Measurements from ENCODE around the gene GRM7.

Gene GRM7

GRCh38 chr3:6994081-6994668, 133.3 kb downstream of the GRM7 start:
- ChIA-PET CTCF (no interaction called here), POLR2A (no interaction called here)
- no peak for DNase-seq (ENCODE audit: extremely low spot score)
- no peak for TF ChIP-seq CTCF (IDR thresholded peaks at IDR 0.05; ENCODE audit: control extremely low read depth, extremely low read depth, low read depth, missing control alignments)

GRCh38 chr3:7000501-7000900, 139.6 kb downstream of the GRM7 start:
- TF ChIP-seq CTCF (IDR thresholded peaks at IDR 0.05; ENCODE audit: control extremely low read depth, extremely low read depth, low read depth, missing control alignments) = no peak
- CTCF ChIA-PET = no interaction called here
- DNase-seq (ENCODE audit: extremely low spot score) = no peak
- POLR2A ChIA-PET = no interaction called here

- ChIA-PET POLR2A (no interaction called here), CTCF (interaction anchor here (0.9 to 1.4 kb wide), 2 partner anchors 10 to 13 kb away, joined by 3 to 5 read pairs; no protein-coding TSS in a partner anchor)
- no peak for DNase-seq (ENCODE audit: extremely low spot score)
- no peak for TF ChIP-seq CTCF (IDR thresholded peaks at IDR 0.05; ENCODE audit: control extremely low read depth, extremely low read depth, low read depth, missing control alignments)
Observed at GRCh38 chr3:7001370-7001769, 140.5 kb downstream of the GRM7 start.

- DNase-seq (ENCODE audit: extremely low spot score) = no peak
- POLR2A ChIA-PET = no interaction called here
- CTCF ChIA-PET = no interaction called here
- no peak for TF ChIP-seq CTCF (IDR thresholded peaks at IDR 0.05; ENCODE audit: control extremely low read depth, extremely low read depth, low read depth, missing control alignments)
Observed at GRCh38 chr3:7015683-7016440, 154.9 kb downstream of the GRM7 start.

- POLR2A ChIA-PET = no interaction called here
- CTCF ChIA-PET = interaction anchor here (1.4 to 1.5 kb wide), 3 partner anchors 12 to 62 kb away, joined by 3 to 4 read pairs (median 4); no protein-coding TSS in a partner anchor
- no peak for DNase-seq (ENCODE audit: extremely low spot score)
- TF ChIP-seq CTCF (IDR thresholded peaks at IDR 0.05; ENCODE audit: control extremely low read depth, extremely low read depth, low read depth, missing control alignments) = no peak
Observed at GRCh38 chr3:7025581-7026300, 164.8 kb downstream of the GRM7 start.

- POLR2A ChIA-PET = no interaction called here
- TF ChIP-seq CTCF (IDR thresholded peaks at IDR 0.05; ENCODE audit: control extremely low read depth, extremely low read depth, low read depth, missing control alignments) = no peak
- DNase-seq (ENCODE audit: extremely low spot score) = no peak
- CTCF ChIA-PET = no interaction called here
Observed at GRCh38 chr3:7029562-7029961, 168.6 kb downstream of the GRM7 start.
